Testis (tissue), 3 donors: ENCODE data around the gene IRF2. TPM values are rescaled to one million over a fixed set of nuclear protein-coding genes. Genes with fewer than 3 reads are reported as not detected.

Source experiments
- DNase-seq: peaks from one replicate; pipeline ENCODE4 v3.0.0-alpha.2; 2019
- H3K27ac ChIP-seq, 2 donors: fragments of 200-600 bp; sonication (generic); one replicate each; pipeline ENCODE4 v1.5.1; 2019
- H3K27me3 ChIP-seq: fragments of 200-600 bp; sonication (generic); one replicate; pipeline ENCODE4 v1.5.1; 2019
- H3K36me3 ChIP-seq: fragments of 200-600 bp; sonication (generic); one replicate; pipeline ENCODE4 v1.5.1; 2017; ENCODE audit warnings: low read depth; ENCODE audit errors: missing control alignments
- H3K4me1 ChIP-seq: fragments of 200-600 bp; sonication (generic); one replicate; pipeline ENCODE4 v1.5.1; 2019
- H3K4me3 ChIP-seq, 2 donors: fragments of 200-600 bp; sonication (generic); one replicate each; pipeline ENCODE4 v1.5.1; 2017 to 2019
- H3K9me3 ChIP-seq: fragments of 200-600 bp; sonication (generic); one replicate; pipeline ENCODE4 v1.5.1; 2017
- POLR2A ChIP-seq: fragments of 450-650 bp; IDR thresholded peaks from one replicate; pipeline ENCODE4 v1.6.1; 2017; ENCODE audit warnings: antibody characterized with exemption, mild to moderate bottlenecking, moderate library complexity
- WGBS, 2 donors: methylation state at CpG; one replicate each; pipeline ENCODE4 v1.1.5; 2018; 5-methylcytosine and 5-hydroxymethylcytosine counted together
- intact Hi-C: fragments of 100-400 bp; cut with DNase I; formaldehyde crosslinking; loops from one replicate; pipeline ENCODE4 v1.15.1; 2023; ENCODE audit warnings: low total_unique reads
- polyA plus RNA-seq: library from polyadenylated mRNA; stranded (reverse); fragments of 350-450 nt; fragmentation: Illumina TruSeq; extraction: RNeasy Lipid Tissue Mini Kit (QIAGEN cat#74804); gene quantifications from one replicate; pipeline ENCODE4 v1.2.3, GENCODE V29; 2014; ENCODE audit warnings: low read depth, low replicate concordance; ENCODE audit not compliant: insufficient read depth
- total RNA-seq, 2 donors: library from RNA; depleted of rRNA; stranded (reverse); fragments of >200 nt; gene quantifications; one replicate each; pipeline ENCODE4 v1.2.3, GENCODE V29; 2016
- TF ChIP-seq, protein P1 (sequence below), 3 experiments: fragments of 450-650 bp in 2 of 3; fragments of 200-600 bp in 1 of 3; sonication (generic) in 1 of 3; IDR thresholded peaks; one replicate each; pipeline ENCODE4 v1.5.1; 2016 to 2019; ENCODE audit warnings: antibody characterized with exemption in 3 of 3, mild to moderate bottlenecking in 2 of 3, moderate library complexity in 1 of 3

The IRF2 gene
- total and polyA plus RNA-seq, 3 donors from 2014 or later: 13.0 to 22.3 (median 16.1) TPM

DNA sequence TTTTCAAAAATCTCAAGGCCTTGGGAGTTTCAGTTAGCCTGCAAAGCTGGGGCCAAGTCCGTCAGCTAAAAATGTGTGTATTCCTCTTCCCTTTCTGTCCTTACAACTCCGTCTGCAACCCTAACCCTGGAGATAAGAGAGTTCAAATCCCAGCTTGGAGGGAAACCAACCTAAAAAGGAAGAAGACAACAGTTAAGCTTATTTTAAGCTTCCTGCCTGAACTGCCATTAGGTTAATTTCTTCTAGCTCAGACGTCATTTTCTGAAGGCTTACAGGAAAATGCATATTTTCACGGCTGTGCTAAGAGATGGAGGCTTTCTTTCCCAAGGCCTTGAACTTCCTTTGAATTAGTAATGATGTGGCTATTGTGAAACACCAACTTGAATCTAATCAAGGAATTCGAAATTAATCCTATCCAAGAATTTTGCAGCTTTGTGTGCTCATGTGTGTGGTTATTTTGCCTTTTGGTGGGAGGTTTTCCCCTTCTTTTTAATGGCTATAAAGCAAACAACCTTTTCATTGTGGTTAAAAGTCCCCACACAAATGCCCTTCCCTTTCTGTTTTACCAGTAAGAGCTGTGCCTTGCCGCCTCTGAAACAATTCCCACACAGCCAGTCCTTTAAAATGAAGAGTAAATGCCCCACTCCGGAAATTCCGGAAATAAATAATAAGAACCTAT is 103.5 kb downstream of the IRF2 start:
- H3K4me3 ChIP-seq: no peak overlapping the region
- intact Hi-C loops: no loop called here
- H3K4me1 ChIP-seq: peaks cover 5% of the 10 kb centered on the region
- DNase-seq: no peak
- TF ChIP-seq, protein P1, sequence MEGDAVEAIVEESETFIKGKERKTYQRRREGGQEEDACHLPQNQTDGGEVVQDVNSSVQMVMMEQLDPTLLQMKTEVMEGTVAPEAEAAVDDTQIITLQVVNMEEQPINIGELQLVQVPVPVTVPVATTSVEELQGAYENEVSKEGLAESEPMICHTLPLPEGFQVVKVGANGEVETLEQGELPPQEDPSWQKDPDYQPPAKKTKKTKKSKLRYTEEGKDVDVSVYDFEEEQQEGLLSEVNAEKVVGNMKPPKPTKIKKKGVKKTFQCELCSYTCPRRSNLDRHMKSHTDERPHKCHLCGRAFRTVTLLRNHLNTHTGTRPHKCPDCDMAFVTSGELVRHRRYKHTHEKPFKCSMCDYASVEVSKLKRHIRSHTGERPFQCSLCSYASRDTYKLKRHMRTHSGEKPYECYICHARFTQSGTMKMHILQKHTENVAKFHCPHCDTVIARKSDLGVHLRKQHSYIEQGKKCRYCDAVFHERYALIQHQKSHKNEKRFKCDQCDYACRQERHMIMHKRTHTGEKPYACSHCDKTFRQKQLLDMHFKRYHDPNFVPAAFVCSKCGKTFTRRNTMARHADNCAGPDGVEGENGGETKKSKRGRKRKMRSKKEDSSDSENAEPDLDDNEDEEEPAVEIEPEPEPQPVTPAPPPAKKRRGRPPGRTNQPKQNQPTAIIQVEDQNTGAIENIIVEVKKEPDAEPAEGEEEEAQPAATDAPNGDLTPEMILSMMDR (IDR thresholded peaks at IDR 0.05): no peak
- no peak for TF ChIP-seq POLR2A
- WGBS, 2 donors: 49 to 59% methylated on average over 8 of the region's 8 CpGs
- H3K27me3 ChIP-seq: no peaks in the 10 kb centered on the region
- H3K9me3 ChIP-seq: no peaks in the 10 kb centered on the region
- peak overlapping the region in 1 of 2 donors; percentile 53 for H3K27ac ChIP-seq
- H3K36me3 ChIP-seq: no peaks in the 10 kb centered on the region

GRCh38 chr4:184369871-184370270 is 104.5 kb downstream of the IRF2 start:
- TF ChIP-seq, protein P1 (IDR thresholded peaks at IDR 0.05): no peak
- Histone ChIP-seq H3K27me3 (no peaks in the 10 kb centered on the region), H3K4me1 (peaks cover 5% of the 10 kb centered on the region), H3K9me3 (no peaks in the 10 kb centered on the region), H3K36me3 (no peaks in the 10 kb centered on the region), H3K4me3 (no peak overlapping the region), H3K27ac (no peak overlapping the region)
- 86 to 93% methylated on average over 3 of the region's 3 CpGs for WGBS, 2 donors
- no peak for DNase-seq
- intact Hi-C loops: no loop called here

GRCh38 chr4:184368731-184369130 is 105.6 kb downstream of the IRF2 start:
- H3K27ac ChIP-seq: no peak overlapping the region
- no peaks in the 10 kb centered on the region for H3K36me3 ChIP-seq
- intact Hi-C loops: no loop called here
- H3K4me1 ChIP-seq: peaks cover 5% of the 10 kb centered on the region
- TF ChIP-seq, protein P1 (IDR thresholded peaks at IDR 0.05): no peak
- no peak for TF ChIP-seq POLR2A
- H3K4me3 ChIP-seq: no peak overlapping the region
- no peaks in the 10 kb centered on the region for H3K9me3 ChIP-seq
- H3K27me3 ChIP-seq: no peaks in the 10 kb centered on the region
- DNase-seq: no peak

DNA sequence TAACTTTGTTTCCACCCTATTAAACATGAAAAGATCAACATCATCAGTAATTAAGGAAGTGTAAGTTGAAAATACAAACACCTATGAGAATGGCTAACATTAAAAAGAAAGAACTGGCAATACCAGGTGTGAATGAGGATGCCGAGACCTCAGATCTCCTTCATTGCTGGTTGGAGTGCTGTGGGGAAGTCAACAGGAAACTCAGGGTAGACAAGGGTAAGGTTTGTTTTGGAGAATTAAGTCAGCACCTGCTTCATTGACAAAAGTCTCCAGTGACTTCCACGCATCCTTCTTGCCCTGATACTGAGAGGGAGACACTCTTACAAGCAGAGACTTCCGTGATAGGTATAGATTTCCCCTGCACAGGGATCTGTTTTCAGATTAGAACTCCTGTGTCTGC is 106.1 kb downstream of the IRF2 start:
- peaks cover 5% of the 10 kb centered on the region for H3K4me1 ChIP-seq
- H3K9me3 ChIP-seq: no peaks in the 10 kb centered on the region
- WGBS, 2 donors: 95 to 98% methylated on average over 3 of the region's 3 CpGs
- no peak for DNase-seq
- H3K4me3 ChIP-seq: no peak overlapping the region
- intact Hi-C loops: no loop called here
- no peaks in the 10 kb centered on the region for H3K36me3 ChIP-seq
- H3K27ac ChIP-seq: no peak overlapping the region
- H3K27me3 ChIP-seq: no peaks in the 10 kb centered on the region
- TF ChIP-seq, protein P1 (IDR thresholded peaks at IDR 0.05): no peak
- TF ChIP-seq POLR2A: no peak
